ENCODE measurements around the gene CARM1.
"Not testable (repeated sequence)": the region's sequence is repeated elsewhere in the genome, so short reads cannot be mapped to it uniquely, and the experiment has no call there.

CARM1 gene

GRCh38 chr19:10928563-10929401 lies 57.4 kb downstream of the CARM1 start, which contains the start of the genes TIMM29 and YIPF2:
Gene TIMM29, plus strand, starts transcription at chr19:10928811. Its CDS starts 12 bp downstream, at chr19:10928823.
Gene YIPF2, minus strand, starts transcription at chr19:10928639. Its CDS starts 229 bp downstream, at chr19:10928410.
- DNase-seq (ENCODE audit: low read depth in 2 of 2): peak; percentile 93 to 96

DNA sequence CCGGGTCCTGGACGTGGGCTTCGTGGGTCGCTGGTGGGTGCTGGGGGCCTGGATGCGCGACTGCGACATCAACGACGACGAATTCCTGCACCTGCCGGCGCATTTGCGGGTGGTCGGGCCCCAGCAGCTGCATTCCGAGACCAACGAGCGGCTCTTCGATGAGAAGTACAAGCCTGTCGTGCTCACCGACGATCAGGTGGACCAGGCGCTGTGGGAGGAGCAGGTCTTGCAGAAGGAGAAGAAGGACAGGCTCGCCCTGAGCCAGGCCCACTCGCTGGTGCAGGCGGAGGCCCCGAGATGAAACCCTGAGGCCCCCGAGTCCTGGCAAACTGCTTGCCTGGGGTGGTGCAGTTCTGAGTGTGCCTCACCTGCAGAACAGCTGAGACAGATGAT lies 58.0 kb downstream of the CARM1 start:
- DNase-seq (ENCODE audit: low read depth in 2 of 2): no peak

- no peak for DNase-seq (ENCODE audit: low read depth in 2 of 2)
These were observed 64.2 kb downstream of the CARM1 start for GRCh38 chr19:10935371-10936059.

DNA sequence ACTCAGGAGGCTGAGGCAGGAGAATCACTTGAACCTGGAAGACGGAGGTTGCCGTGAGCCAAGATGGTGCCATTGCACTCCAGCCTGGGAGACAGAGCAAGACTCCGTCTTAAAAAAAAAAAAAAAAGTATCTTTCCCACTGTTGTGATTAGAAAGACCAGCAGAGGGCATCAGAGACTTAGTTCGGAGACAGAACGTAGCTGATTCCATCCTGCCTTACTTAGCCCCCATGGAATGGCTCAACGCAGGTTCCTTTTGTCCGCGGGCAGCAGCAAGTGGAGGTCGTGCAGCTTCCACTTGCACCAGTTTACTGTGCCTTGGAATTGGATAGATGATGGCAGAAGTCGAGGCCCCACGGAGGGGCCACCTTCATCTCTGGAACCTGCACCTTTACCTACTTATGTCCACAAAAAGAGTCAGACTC lies 65.3 kb downstream of the CARM1 start:
- DNase-seq (ENCODE audit: low read depth in 2 of 2): peak in 1 of 2 donors; percentile 22

DNA sequence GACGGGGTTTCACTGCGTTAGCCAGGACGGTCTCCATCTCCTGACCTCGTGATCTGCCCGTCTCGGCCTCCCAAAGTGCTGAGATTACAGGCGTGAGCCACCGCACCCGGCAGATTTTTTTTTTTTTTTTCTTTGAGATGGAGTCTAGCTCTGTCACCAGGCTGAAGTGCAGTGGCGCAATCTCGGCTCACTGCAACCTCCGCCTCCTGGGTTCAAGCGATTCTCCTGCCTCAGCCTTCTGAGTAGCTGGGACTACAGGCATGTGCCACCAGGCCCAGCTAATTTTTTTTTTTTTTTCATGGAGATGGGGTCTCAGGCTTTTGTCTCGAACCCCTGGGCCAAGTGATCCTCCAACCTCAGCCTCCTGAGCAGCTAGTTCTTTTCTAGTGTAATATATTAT lies 70.3 kb downstream of the CARM1 start:
- DNase-seq (ENCODE audit: low read depth in 2 of 2): not testable (repeated sequence)

GRCh38 chr19:10943412-10943811 lies 72.1 kb downstream of the CARM1 start:
- not testable (repeated sequence) for DNase-seq (ENCODE audit: low read depth in 2 of 2)

DNA sequence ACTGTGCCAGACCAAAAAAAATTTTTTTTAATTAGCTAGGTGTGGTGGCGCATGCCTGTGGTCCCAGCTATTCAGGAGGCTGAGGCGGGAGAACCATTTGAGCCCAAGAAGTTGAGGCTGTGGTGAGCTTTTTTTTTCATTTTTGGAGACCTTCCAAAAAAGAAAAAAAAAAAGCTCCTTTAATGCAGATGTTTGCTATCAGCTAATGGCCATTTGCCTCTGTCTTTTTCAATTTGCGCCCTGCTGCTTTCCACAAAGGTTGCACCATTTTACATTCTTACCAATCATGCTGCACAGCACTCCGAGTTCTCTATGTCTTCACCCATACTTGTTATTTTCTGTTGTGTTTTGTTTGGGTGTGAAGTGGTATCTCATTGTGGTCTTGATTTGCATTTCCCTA lies 73.9 kb downstream of the CARM1 start:
- DNase-seq (ENCODE audit: low read depth in 2 of 2): no peak

GRCh38 chr19:10946958-10947657 lies 75.8 kb downstream of the CARM1 start:
- DNase-seq (ENCODE audit: low read depth in 2 of 2): no peak

GRCh38 chr19:10952809-10953208 lies 81.5 kb downstream of the CARM1 start:
- DNase-seq (ENCODE audit: low read depth in 2 of 2): no peak

DNA sequence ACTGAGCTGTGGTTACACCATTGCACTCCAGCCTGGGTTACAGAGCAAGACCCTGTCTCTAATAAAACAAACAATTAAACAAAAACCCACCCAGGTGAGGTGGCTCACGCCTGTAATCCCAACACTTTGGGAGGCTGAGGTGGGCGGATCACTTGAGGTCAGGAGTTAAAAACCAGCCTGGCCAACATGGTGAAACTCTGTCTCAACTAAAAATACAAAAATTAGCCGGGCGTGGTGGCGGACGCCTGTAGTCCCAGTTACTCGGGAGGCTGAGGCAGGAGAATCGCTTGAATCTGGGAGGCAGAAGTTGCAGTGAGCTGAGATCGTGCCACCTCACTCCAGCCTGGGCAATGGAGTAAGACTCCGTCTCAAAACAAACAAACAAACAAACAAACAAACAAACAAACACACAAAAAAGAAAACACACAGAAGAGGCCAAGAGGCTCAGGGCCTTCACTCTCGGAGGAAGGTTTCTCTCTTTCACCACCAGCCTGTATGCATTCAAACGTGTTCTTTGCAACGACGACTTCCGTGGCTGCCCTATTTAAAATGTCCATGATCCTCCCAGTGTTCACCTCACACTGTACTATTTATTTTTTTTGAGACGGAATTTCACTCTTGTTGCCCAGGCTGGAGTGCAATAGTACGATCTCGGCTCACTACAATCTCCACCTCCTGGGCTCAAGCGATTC lies 88.1 kb downstream of the CARM1 start:
- not testable (repeated sequence) for DNase-seq (ENCODE audit: low read depth in 2 of 2)

DNA sequence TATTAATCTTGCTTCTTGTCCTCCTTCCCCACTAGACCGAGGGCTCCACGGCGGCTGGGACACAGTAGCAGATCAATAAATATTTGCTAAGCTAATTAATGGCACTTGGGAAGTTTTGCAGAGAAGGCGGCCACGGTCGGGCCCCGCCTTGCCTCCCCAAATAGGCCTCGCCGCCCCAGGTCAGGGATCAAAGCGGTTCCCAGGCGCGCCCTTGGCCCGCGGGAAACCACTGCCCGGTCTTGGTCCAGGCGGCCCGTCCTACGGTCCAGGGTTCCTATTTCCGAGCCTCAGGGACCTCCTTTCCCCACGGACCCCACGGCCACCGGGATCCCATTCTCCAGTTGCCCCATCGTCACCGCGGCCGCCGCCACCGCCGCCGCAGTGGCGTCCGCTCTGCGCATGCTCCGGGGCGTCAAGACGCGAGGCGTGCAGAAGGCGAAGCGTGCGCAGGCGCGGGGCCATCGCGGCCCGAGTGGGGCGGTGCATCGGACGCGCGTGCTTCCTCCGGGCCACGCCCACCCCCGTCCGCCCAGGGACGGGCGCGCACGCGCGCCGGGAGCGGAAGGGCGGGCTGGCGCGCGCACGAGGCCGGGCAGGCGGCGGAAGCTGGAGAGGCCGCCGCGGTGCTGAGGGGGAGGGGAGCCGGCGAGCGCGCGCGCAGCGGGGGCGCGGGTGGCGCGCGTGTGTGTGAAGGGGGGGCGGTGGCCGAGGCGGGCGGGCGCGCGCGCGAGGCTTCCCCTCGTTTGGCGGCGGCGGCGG lies 89.1 kb downstream of the CARM1 start, which contains the start of gene SMARCA4:
Gene SMARCA4 (plus strand): TSS at position 717 of the 759 bp plus-strand sequence. CDS start 23,122 bp downstream, outside the sequence.
- DNase-seq (ENCODE audit: low read depth in 2 of 2): peak; percentile 95 to 97

DNA sequence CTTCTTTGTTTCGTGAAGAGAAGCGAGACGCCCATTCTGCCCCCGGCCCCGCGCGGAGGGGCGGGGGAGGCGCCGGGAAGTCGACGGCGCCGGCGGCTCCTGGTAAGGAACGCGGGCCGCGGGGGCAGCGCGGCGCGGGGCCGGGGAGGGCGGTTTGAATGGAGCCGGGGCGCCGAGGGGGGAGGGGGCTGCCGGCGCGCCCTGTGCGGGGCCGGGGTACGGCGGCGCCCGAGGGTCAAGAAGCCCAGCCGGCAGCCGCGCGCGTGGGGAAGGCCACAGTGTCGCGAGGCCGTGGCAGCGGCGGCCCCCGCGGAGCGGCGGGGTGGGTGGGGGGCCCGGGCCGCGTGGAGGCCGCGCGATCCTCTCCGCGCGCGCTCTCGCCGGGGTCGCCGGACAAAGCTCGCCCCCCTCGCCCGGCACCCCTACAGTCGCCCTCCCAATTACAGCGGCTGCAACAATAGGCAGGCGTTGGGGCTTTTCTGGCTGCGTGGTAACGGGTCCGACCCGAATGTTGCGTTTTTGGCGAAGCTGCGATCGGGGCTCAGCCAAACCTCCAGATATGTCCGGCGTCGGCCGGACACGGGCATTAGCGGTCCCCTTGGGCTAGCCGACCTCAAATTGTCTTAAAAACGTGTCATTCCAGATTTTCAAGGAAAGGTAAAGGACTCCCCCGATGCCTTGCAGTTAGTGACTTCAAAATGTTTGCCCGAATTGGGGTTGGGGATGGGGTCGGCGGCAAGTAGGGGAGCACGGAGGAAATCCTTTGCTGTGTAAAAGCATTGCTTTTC lies 89.9 kb downstream of the CARM1 start:
- no peak for DNase-seq (ENCODE audit: low read depth in 2 of 2)

GRCh38 chr19:10962863-10963262 lies 91.5 kb downstream of the CARM1 start:
- no peak for DNase-seq (ENCODE audit: low read depth in 2 of 2)

DNA sequence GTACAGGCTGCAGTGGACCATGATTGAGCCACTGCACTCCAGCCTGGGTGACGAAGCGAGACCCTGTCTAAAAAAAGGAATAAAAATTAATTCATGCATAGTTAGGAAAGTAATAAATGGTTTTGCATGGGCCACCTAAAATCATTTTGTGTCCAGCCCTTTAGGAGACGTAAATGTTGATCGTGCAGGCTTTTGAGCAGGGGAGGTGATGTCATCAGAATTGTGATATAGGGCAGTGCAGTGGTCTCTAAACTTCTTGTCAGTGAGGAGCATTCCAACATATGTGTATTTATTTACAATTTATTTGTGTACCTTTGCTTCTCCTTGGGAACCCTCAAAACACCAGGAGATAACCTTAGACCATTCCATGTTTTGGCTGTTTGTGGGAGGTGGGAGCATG lies 92.5 kb downstream of the CARM1 start:
- DNase-seq (ENCODE audit: low read depth in 2 of 2): no peak

GRCh38 chr19:10964903-10965302 lies 93.5 kb downstream of the CARM1 start:
- no peak for DNase-seq (ENCODE audit: low read depth in 2 of 2)

DNA sequence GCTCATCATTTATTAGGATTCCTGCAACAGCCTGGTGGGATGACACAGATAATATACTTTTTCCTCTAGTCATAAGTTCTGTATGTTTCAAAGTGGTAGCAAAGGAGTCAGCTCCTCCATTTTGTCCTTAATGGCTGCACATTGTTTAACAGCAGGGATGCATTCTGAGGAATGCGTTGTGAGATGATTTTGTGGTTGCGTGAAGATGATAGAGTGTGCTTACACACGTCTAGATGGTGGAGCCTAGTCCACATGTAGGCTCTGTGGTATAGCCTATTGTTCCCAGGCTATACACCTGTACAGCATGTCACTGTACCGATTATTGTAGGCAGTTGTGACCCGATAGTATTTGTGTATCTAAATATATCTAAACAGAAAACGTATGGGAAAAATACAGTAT lies 94.0 kb downstream of the CARM1 start:
- no peak for DNase-seq (ENCODE audit: low read depth in 2 of 2)

DNA sequence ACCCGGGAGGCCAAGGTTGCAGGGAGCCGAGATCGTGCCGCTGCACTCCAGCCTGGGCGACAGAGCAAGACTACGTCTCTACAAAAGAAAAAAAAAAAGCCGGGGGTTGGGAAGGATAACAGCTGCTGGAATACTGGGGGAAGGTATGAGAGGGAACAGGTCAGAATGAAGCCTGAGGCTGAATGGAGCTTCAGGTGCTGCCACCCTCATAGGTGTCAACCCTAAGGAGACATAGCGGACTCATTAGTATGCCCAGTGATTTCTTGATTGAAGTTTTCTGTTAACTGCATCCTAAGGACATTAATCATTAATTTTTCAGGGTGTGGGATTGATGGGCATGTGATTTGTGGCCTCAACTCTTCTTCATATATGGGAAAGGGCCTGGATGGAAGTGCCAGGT lies 95.5 kb downstream of the CARM1 start:
- no peak for DNase-seq (ENCODE audit: low read depth in 2 of 2)

DNA sequence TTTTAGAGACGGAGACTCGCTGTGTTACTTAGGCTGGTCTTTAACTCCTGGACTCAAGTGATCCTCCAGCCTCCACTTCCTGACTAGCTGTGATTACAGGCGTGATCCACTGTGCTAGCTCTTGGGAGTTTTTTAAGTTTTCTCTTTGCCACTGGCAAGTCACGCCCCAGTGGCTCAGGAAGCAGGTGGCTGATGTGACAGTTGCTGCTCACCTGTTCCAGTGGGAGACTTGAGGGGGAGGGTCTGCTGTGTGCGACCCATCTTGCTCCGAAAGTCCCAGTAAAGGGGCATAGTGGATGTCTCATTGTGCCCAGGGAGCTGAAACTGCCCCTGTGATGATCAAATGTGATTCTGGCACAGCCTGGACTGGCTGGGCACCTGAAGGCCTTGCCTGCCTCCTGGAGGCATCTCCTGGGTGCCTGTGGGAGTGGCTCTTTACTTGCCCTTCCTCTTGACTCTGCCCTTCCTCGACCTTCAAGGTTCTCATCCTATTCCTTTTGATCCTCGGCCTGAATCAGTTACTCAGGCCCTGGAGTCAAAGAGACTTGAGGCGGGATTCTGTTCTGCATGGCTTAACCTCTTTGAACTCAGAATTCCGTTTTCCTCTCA lies 97.3 kb downstream of the CARM1 start:
- no peak for DNase-seq (ENCODE audit: low read depth in 2 of 2)

- DNase-seq (ENCODE audit: low read depth in 2 of 2): no peak
These were observed 99.9 kb downstream of the CARM1 start for GRCh38 chr19:10971107-10971726.

Data from stimulated activated CD4-positive, alpha-beta T cell treated with anti-CD3 and anti-CD28 coated beads, Interleukin-15, amount 100 ng/mL, for 48 hours (primary cell).